Upper lobe of left lung (tissue), 6 donors: ENCODE results near the gene PLCH2. TPM values are rescaled to one million over a fixed set of nuclear protein-coding genes. Genes with fewer than 3 reads are reported as not detected.

ENCODE experiments used
- ATAC-seq, 2 donors: fragments of 200-7000 bp; cut with Tn5 transposase; one replicate each; pipeline ENCODE4 v1.9.1; 2022; ENCODE audit warnings: mild to moderate bottlenecking in 2 of 2, moderate library complexity in 2 of 2; ENCODE audit not compliant: low FRiP score in 2 of 2
- DNase-seq, 2 donors: peaks; one replicate each; pipeline ENCODE4 v3.0.0-alpha.2; 2019 to 2020
- H3K27ac ChIP-seq, 4 donors: fragments of 200-600 bp; sonication (generic); one replicate each; pipeline ENCODE4 v1.5.1; 2016 to 2019
- H3K27me3 ChIP-seq, 4 donors: fragments of 200-600 bp; sonication (generic); one replicate each; pipeline ENCODE4 v1.5.1; 2017 to 2019
- H3K36me3 ChIP-seq, 4 donors: fragments of 200-600 bp; sonication (generic); one replicate each; pipeline ENCODE4 v1.5.1; 2016 to 2019
- H3K4me1 ChIP-seq, 4 donors: fragments of 200-600 bp; sonication (generic); one replicate each; pipeline ENCODE4 v1.5.1; 2018 to 2019
- H3K4me3 ChIP-seq, 4 donors: fragments of 200-600 bp; sonication (generic); one replicate each; pipeline ENCODE4 v1.5.1; 2017 to 2019; ENCODE audit warnings: mild to moderate bottlenecking in 2 of 4, moderate library complexity in 1 of 4
- H3K9me3 ChIP-seq, 4 donors: fragments of 200-600 bp; sonication (generic); one replicate each; pipeline ENCODE4 v1.5.1; 2018 to 2019
- EP300 ChIP-seq, 4 donors: sonication (generic); formaldehyde crosslinking; IDR thresholded peaks; one replicate each; pipeline ENCODE4 v1.5.1; 2017; ENCODE audit warnings: antibody characterized with exemption in 4 of 4, control low read depth in 2 of 4
- POLR2A ChIP-seq, 4 donors: fragments of 450-650 bp; IDR thresholded peaks; one replicate each; pipeline ENCODE4 v1.5.1; 2016 to 2017; ENCODE audit warnings: antibody characterized with exemption in 4 of 4, mild to moderate bottlenecking in 2 of 4
- POLR2AphosphoS5 ChIP-seq, 2 donors: sonication (generic); formaldehyde crosslinking; IDR thresholded peaks; one replicate each; pipeline ENCODE4 v1.5.1; 2017; ENCODE audit warnings: antibody characterized with exemption in 2 of 2
- WGBS, 2 donors: methylation state at CpG; one replicate each; pipeline ENCODE4 v1.1.5; 2017 to 2018; 5-methylcytosine and 5-hydroxymethylcytosine counted together
- total RNA-seq, 6 donors: library from RNA; depleted of rRNA in 4 of 6; stranded (reverse); fragments of >200 nt in 4 of 6; gene quantifications; one replicate each; pipeline versions ENCODE4 v1.1.0 to v1.2.1, GENCODE V29; 2016 to 2021
- TF ChIP-seq, protein P1 (sequence below), 6 experiments: fragments of 450-650 bp in 4 of 6; fragments of 200-600 bp in 2 of 6; sonication (generic) in 2 of 6; IDR thresholded peaks; one replicate each; pipeline ENCODE4 v1.5.1; 2016 to 2019; ENCODE audit warnings: antibody characterized with exemption in 6 of 6
- donor health status: DM: no; HTN: no; CAD: no; lungs with moderate emphysema.
- donor health status: DM: no; HTN: yes; CAD: no; lungs with severe emphysema.

Gene PLCH2
- total RNA-seq, 6 donors from 2014 or later, result 1.5 to 7.3 (median 3.4) TPM

DNA sequence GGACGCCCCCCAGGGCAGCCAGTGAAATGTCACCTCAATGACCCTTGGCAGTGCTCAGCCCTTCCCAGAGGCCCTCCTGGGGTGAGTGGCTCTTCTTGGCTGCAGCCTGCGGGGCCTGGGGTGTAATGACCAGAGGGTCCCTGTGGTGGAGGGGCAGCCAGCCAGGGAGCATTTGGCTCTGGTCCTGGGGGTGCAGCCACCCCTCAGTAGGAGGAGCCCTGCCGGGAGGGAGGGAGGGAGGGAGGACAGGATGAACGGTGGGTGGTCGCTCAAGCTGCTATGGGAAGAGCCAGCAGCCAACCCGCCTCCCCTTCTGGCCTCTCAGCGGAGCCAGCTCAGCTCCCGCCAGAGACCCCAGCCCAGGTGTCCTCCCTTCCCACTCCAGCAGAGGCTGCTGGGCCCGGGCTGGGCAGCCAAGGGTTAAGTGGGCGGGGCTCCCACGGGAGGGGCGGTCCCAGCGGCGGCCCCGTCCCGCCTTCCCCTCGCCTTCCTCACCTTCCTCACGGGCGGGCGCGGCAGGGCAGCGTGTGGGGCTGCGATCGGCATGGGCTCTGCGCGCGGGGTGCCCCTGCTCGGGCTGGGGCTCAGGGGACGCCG, 9.0 kb upstream of the PLCH2 start:
- Histone ChIP-seq H3K4me3 (no peak overlapping the region), H3K27me3 (peaks cover 0 to 26% (median 10%) of the 10 kb centered on the region in 4 donors), H3K36me3 (no peaks in the 10 kb centered on the region), H3K9me3 (no peaks in the 10 kb centered on the region), H3K4me1 (peaks cover 0 to 7% (median 5%) of the 10 kb centered on the region in 4 donors), H3K27ac (no peak overlapping the region)
- no peak for ATAC-seq
- no peak for TF ChIP-seq POLR2A (IDR thresholded peaks at IDR 0.05)
- TF ChIP-seq, protein P1, sequence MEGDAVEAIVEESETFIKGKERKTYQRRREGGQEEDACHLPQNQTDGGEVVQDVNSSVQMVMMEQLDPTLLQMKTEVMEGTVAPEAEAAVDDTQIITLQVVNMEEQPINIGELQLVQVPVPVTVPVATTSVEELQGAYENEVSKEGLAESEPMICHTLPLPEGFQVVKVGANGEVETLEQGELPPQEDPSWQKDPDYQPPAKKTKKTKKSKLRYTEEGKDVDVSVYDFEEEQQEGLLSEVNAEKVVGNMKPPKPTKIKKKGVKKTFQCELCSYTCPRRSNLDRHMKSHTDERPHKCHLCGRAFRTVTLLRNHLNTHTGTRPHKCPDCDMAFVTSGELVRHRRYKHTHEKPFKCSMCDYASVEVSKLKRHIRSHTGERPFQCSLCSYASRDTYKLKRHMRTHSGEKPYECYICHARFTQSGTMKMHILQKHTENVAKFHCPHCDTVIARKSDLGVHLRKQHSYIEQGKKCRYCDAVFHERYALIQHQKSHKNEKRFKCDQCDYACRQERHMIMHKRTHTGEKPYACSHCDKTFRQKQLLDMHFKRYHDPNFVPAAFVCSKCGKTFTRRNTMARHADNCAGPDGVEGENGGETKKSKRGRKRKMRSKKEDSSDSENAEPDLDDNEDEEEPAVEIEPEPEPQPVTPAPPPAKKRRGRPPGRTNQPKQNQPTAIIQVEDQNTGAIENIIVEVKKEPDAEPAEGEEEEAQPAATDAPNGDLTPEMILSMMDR (IDR thresholded peaks at IDR 0.05), result no peak
- TF ChIP-seq EP300 (IDR thresholded peaks at IDR 0.05), result no peak
- no peak for TF ChIP-seq POLR2AphosphoS5 (IDR thresholded peaks at IDR 0.05)
- no peak for DNase-seq
- WGBS, 2 donors, result 3% methylated on average over 6 to 16 of the region's 30 CpGs

DNA sequence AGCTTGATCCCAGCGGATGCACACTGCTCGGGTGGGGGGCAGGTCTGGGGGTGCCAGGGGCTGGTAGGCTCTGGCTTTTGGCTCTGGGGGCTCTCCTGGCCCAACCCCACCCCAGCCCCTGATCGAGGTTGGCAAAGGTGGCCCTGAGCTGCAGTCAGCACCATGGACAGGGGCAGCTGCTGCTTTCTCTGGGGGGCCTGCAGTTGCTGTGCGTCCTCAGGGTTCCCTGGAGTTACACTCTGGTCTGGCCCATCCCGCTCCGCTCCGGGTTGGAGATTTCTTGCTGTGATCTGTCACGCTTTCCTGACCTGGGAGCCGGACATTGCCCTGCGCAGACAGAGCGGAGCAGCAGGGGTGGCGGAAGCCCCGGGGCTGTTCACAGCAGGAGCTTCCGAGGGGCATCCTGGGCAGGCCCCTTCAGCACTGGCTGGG, 8.0 kb upstream of the PLCH2 start:
- no peak for ATAC-seq

DNA sequence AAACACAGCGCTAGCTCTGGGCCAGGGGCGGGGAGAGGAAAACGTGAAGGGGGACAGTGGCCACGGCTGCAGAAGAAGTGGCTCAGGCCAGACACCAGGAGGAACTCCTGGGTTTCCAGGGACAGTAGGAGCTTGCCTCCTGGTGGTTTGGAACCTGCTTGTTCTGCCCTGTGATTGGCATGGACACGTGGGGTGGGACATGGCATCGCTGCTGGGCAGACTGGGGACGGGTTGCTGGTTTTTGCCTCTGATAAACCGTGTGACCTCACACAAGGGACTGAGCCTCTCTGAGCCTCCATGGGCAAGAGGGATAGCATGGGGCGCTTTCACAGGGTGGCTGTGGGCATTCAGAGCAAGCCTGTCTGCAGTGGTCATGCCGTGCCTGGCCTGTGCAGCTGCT, 7.5 kb upstream of the PLCH2 start:
- Histone ChIP-seq H3K4me1 (peaks cover 0 to 7% (median 5%) of the 10 kb centered on the region in 4 donors), H3K36me3 (no peaks in the 10 kb centered on the region), H3K27me3 (peaks cover 0 to 26% (median 8%) of the 10 kb centered on the region in 4 donors), H3K9me3 (no peaks in the 10 kb centered on the region), H3K27ac (no peak overlapping the region), H3K4me3 (no peak overlapping the region)
- ATAC-seq (no peak), DNase-seq (no peak)
- no peak for TF ChIP-seq EP300 (IDR thresholded peaks at IDR 0.05)
- WGBS, 2 donors, result 50 to 87% methylated on average over 6 to 10 of the region's 10 CpGs

More for the DNA sequence above, 8.0 kb upstream of the PLCH2 start:
- 10 to 41% methylated on average over 2 to 11 of the region's 14 CpGs for WGBS, 2 donors
- DNase-seq, result no peak
- H3K27me3 ChIP-seq, result peaks cover 0 to 26% (median 8%) of the 10 kb centered on the region in 4 donors
- H3K4me3 ChIP-seq, result no peak overlapping the region
- H3K4me1 ChIP-seq, result peaks cover 0 to 7% (median 5%) of the 10 kb centered on the region in 4 donors
- H3K27ac ChIP-seq, result no peak overlapping the region
- no peaks in the 10 kb centered on the region for H3K9me3 ChIP-seq
- TF ChIP-seq POLR2A (IDR thresholded peaks at IDR 0.05) (no peak), EP300 (IDR thresholded peaks at IDR 0.05) (no peak), POLR2AphosphoS5 (IDR thresholded peaks at IDR 0.05) (no peak)
- TF ChIP-seq, protein P1 (IDR thresholded peaks at IDR 0.05), result no peak
- H3K36me3 ChIP-seq, result no peaks in the 10 kb centered on the region

DNA sequence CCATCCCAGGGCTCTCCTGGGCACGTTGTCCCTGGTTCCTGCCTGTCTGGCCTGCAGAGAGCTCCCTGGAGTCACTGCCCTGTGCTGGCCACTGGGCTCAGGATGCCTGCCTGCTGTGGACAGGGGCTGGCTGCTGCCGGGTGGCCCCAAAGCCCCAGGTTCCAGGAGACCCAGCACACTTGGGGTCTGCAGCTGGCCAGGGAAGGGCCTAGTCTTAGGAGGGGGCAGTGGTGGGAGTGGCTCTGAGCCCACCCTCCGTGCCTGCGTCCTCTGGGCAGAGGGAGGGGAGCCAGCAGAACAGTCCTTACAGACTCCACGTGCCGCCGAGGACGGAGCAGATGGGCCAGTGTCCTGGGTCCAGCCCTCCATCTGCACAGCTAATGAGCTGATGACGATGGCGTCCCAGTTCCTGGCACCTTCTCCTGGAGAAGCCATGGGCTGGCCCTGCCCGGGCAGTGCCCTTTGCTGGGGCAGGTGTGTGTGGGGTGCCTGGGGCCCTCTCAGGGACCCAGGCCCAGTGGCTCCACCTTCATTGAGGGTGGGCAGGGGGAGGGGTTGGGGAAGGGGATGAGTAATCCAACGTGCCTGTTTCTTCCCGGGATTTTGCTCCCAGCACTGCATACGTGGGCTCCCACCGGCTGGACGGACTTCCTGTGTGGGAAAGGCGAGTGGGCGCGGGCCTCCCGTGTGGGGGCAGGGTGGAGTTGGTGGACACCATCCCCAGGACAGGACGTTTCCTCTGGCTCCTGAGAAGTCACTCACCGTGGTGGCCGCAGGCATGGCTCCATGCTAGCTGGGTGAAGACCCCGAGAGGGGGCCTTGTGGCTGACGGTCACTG, 6.8 kb upstream of the PLCH2 start:
- DNase-seq (no peak), ATAC-seq (no peak)
- Histone ChIP-seq H3K4me1 (peaks cover 0 to 7% (median 5%) of the 10 kb centered on the region in 4 donors), H3K27ac (no peak overlapping the region), H3K9me3 (no peaks in the 10 kb centered on the region), H3K4me3 (no peak overlapping the region), H3K36me3 (no peaks in the 10 kb centered on the region), H3K27me3 (peaks cover 0 to 26% (median 8%) of the 10 kb centered on the region in 4 donors)
- 35 to 49% methylated on average over 4 to 16 of the region's 25 CpGs for WGBS, 2 donors
- TF ChIP-seq POLR2A (IDR thresholded peaks at IDR 0.05) (no peak), EP300 (IDR thresholded peaks at IDR 0.05) (no peak), POLR2AphosphoS5 (IDR thresholded peaks at IDR 0.05) (no peak)
- TF ChIP-seq, protein P1 (IDR thresholded peaks at IDR 0.05), result no peak
